Calu3 (cell line): Measurements from ENCODE around the gene USP54. TPM values are rescaled to one million over a fixed set of nuclear protein-coding genes. Genes with fewer than 3 reads are reported as not detected.

ENCODE experiments used
- BruUV-seq: library from RNA; stranded (reverse); fragments of 400-500 nt; replicated peaks from 2 replicates; lab custom pipeline; 2021; lab: Mats Ljungman, UMichigan
- CTCF ChIA-PET: fragments of 300-600 bp; sonication (Branson Sonifier 250); formaldehyde crosslinking; loops from one replicate; lab custom pipeline; 2022; ENCODE audit warnings: antibody characterized with exemption; lab: Charles Lee
- DNase-seq: peaks from one replicate; pipeline ENCODE4 v3.0.0; 2022
- H3K27ac Mint-ChIP-seq: one replicate; pipeline ENCODE4 v1.8.0; 2022; ENCODE audit warnings: mixed read lengths; ENCODE audit not compliant: unreplicated experiment
- H3K27me3 Mint-ChIP-seq: one replicate; pipeline ENCODE4 v1.8.0; 2022; ENCODE audit warnings: mixed read lengths; ENCODE audit not compliant: unreplicated experiment
- H3K36me3 Mint-ChIP-seq: one replicate; pipeline ENCODE4 v1.8.0; 2022; ENCODE audit warnings: mild to moderate bottlenecking, moderate library complexity, mixed read lengths; ENCODE audit not compliant: insufficient read depth, unreplicated experiment
- H3K4me1 Mint-ChIP-seq: one replicate; pipeline ENCODE4 v1.8.0; 2022; ENCODE audit warnings: mild to moderate bottlenecking, low read depth, mixed read lengths; ENCODE audit not compliant: unreplicated experiment
- H3K4me3 Mint-ChIP-seq: one replicate; pipeline ENCODE4 v1.8.0; 2022; ENCODE audit warnings: mild to moderate bottlenecking, low read depth, moderate library complexity, mixed read lengths; ENCODE audit not compliant: unreplicated experiment
- H3K9me3 Mint-ChIP-seq: one replicate; pipeline ENCODE4 v1.8.0; 2022; ENCODE audit warnings: low read depth, mixed read lengths; ENCODE audit not compliant: unreplicated experiment
- CTCF ChIP-seq: fragments of 200-600 bp; IDR thresholded peaks from one replicate; pipeline ENCODE4 v1.8.0; 2022; ENCODE audit warnings: antibody characterized with exemption; ENCODE audit not compliant: unreplicated experiment
- intact Hi-C: fragments of 100-400 bp; cut with micrococcal nuclease; formaldehyde crosslinking; loops from one replicate; pipeline ENCODE4 v1.10.0; 2022; ENCODE audit not compliant: unreplicated experiment
- total RNA-seq: library from RNA; stranded (reverse); gene quantifications from 2 replicates; pipeline ENCODE4 v1.2.3, GENCODE V29; 2022

Gene USP54
- total RNA-seq, 1 experiment from 2014 or later = 48.1 TPM

- H3K27me3 Mint-ChIP-seq = no peaks in the 10 kb centered on the region
- intact Hi-C loops = no loop called here
- H3K27ac Mint-ChIP-seq = no peak overlapping the region
- TF ChIP-seq CTCF = no peak
- CTCF ChIA-PET = interaction anchor here (0.6 kb wide), 1 partner anchor 150 kb away, joined by 3 read pairs; no protein-coding TSS in a partner anchor
- H3K4me1 Mint-ChIP-seq = no peaks in the 10 kb centered on the region
- H3K4me3 Mint-ChIP-seq = no peak overlapping the region
- no TSS peak for BruUV-seq
- H3K9me3 Mint-ChIP-seq = no peaks in the 10 kb centered on the region
- DNase-seq = no peak
- no peaks in the 10 kb centered on the region for H3K36me3 Mint-ChIP-seq
Observed at GRCh38 chr10:73456187-73456890, 134.8 kb downstream of the USP54 start.

DNA sequence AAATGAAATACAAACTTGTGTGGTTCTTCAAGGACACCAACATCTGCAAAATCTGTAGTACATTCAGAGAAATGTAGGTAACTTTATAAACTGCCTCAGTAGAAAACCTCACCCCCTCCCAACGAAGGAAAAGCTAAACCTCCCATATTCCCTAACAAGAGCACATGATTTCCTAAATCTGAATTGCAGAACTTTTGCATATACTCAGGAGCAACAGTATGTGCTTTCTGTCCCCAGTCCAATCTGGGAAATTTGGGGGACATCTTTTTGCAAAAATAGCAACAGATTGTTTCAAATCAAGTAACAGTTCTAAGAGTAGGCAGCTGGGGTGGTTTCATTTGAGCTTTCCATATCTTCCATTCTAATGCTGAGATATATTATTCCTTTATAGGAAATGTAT lies 142.0 kb downstream of the USP54 start:
- no peak overlapping the region for H3K27ac Mint-ChIP-seq
- no TSS peak for BruUV-seq
- no peak for DNase-seq
- CTCF ChIA-PET = no interaction called here
- intact Hi-C loops = no loop called here
- no peak for TF ChIP-seq CTCF
- no peak overlapping the region for H3K4me3 Mint-ChIP-seq
- no peaks in the 10 kb centered on the region for H3K4me1 Mint-ChIP-seq
- no peaks in the 10 kb centered on the region for H3K27me3 Mint-ChIP-seq
- peaks cover 7% of the 10 kb centered on the region for H3K36me3 Mint-ChIP-seq
- H3K9me3 Mint-ChIP-seq = no peaks in the 10 kb centered on the region

GRCh38 chr10:73448384-73448783 lies 142.8 kb downstream of the USP54 start:
- Mint-ChIP-seq H3K27ac (no peak overlapping the region), H3K4me1 (no peaks in the 10 kb centered on the region), H3K36me3 (peaks cover 7% of the 10 kb centered on the region), H3K4me3 (no peak overlapping the region), H3K9me3 (no peaks in the 10 kb centered on the region), H3K27me3 (no peaks in the 10 kb centered on the region)
- no TSS peak for BruUV-seq
- TF ChIP-seq CTCF = no peak
- CTCF ChIA-PET = no interaction called here
- intact Hi-C loops = no loop called here
- no peak for DNase-seq

Other genes with a start within 250 kb of the USP54 start
- gene CFAP70, start 232.5 kb downstream of the USP54 start, total RNA-seq = 1.2 and 1.9 TPM in 2 replicates
- 160 and 167 TPM in 2 replicates for gene ANXA7, start 177.3 kb downstream of the USP54 start, total RNA-seq
- 2.9 and 3.3 TPM in 2 replicates for gene MSS51, start 157.8 kb downstream of the USP54 start, total RNA-seq
- 26.4 and 27.5 TPM in 2 replicates for gene PPP3CB, start 95.3 kb downstream of the USP54 start, total RNA-seq
- not detected in 2 replicates for gene MYOZ1, start 50.1 kb upstream of the USP54 start, total RNA-seq
- gene SYNPO2L, start 64.7 kb upstream of the USP54 start, total RNA-seq = 0.34 TPM in 1 of 2 replicates, not detected in the other
- gene AGAP5, start 106.8 kb upstream of the USP54 start, total RNA-seq = 12.1 and 13.4 TPM in 2 replicates
- gene SEC24C, start 153.0 kb upstream of the USP54 start, total RNA-seq = 91.7 and 98.4 TPM in 2 replicates
- 39.2 and 44.1 TPM in 2 replicates for gene CHCHD1, start 190.7 kb upstream of the USP54 start, total RNA-seq
- 59.9 and 69.9 TPM in 2 replicates for gene ZSWIM8, start 194.3 kb upstream of the USP54 start, total RNA-seq
- gene NDST2, start 220.3 kb upstream of the USP54 start, total RNA-seq = 24.8 and 26.7 TPM in 2 replicates